ENCODE data around the gene MEG3. TPM values are rescaled to one million over a fixed set of nuclear protein-coding genes. Genes with fewer than 3 reads are reported as not detected.

Gene MEG3
- total RNA-seq, 2 donors from 2014 or later, result 10.3 to 11.0 TPM

GRCh38 chr14:100875861-100876590 is 50.1 kb downstream of the MEG3 start:
- no peak overlapping the region for H3K27ac ChIP-seq
- intact Hi-C loops (cut with DNase I), result no loop called here
- H3K9me3 ChIP-seq, result no peaks in the 10 kb centered on the region
- TF ChIP-seq CTCF (IDR thresholded peaks at IDR 0.05), result no peak
- DNase-seq, result no peak
- no peak overlapping the region for H3K9ac ChIP-seq (ENCODE audit: low read depth in 2 of 2, low read length in 2 of 2)
- no peaks in the 10 kb centered on the region for H3K4me1 ChIP-seq
- H3K36me3 ChIP-seq, result no peaks in the 10 kb centered on the region
- H3K4me3 ChIP-seq, result no peak overlapping the region
- H3K27me3 ChIP-seq, result no peaks in the 10 kb centered on the region

GRCh38 chr14:100878271-100879146 is 52.6 kb downstream of the MEG3 start:
- no peaks in the 10 kb centered on the region for H3K36me3 ChIP-seq
- no peak overlapping the region for H3K9ac ChIP-seq (ENCODE audit: low read depth in 2 of 2, low read length in 2 of 2)
- H3K4me1 ChIP-seq, result no peaks in the 10 kb centered on the region
- H3K27ac ChIP-seq, result no peak overlapping the region
- DNase-seq, result no peak
- H3K4me3 ChIP-seq, result no peak overlapping the region
- H3K27me3 ChIP-seq, result no peaks in the 10 kb centered on the region
- no peaks in the 10 kb centered on the region for H3K9me3 ChIP-seq
- no peak for TF ChIP-seq CTCF (IDR thresholded peaks at IDR 0.05)
- intact Hi-C loops (cut with DNase I), result no loop called here

GRCh38 chr14:100879194-100879593 is 53.3 kb downstream of the MEG3 start:
- no peak overlapping the region for H3K4me3 ChIP-seq
- no peak overlapping the region for H3K27ac ChIP-seq
- H3K9me3 ChIP-seq, result no peaks in the 10 kb centered on the region
- H3K36me3 ChIP-seq, result no peaks in the 10 kb centered on the region
- no peak for TF ChIP-seq CTCF (IDR thresholded peaks at IDR 0.05)
- no peaks in the 10 kb centered on the region for H3K4me1 ChIP-seq
- intact Hi-C loops (cut with DNase I), result no loop called here
- DNase-seq, result no peak
- H3K9ac ChIP-seq (ENCODE audit: low read depth in 2 of 2, low read length in 2 of 2), result no peak overlapping the region
- H3K27me3 ChIP-seq, result no peaks in the 10 kb centered on the region

- H3K4me3 ChIP-seq, result no peak overlapping the region
- no peaks in the 10 kb centered on the region for H3K9me3 ChIP-seq
- H3K27me3 ChIP-seq, result no peaks in the 10 kb centered on the region
- intact Hi-C loops (cut with DNase I), result no loop called here
- H3K36me3 ChIP-seq, result no peaks in the 10 kb centered on the region
- TF ChIP-seq CTCF (IDR thresholded peaks at IDR 0.05), result no peak
- no peak overlapping the region for H3K27ac ChIP-seq
- H3K4me1 ChIP-seq, result no peaks in the 10 kb centered on the region
- H3K9ac ChIP-seq (ENCODE audit: low read depth in 2 of 2, low read length in 2 of 2), result no peak overlapping the region
- DNase-seq, result no peak
Measured at GRCh38 chr14:100879782-100880181, 53.9 kb downstream of the MEG3 start.

GRCh38 chr14:100880271-100881101 is 54.6 kb downstream of the MEG3 start:
- Histone ChIP-seq H3K4me1 (no peaks in the 10 kb centered on the region), H3K27ac (no peak overlapping the region), H3K9me3 (no peaks in the 10 kb centered on the region), H3K27me3 (no peaks in the 10 kb centered on the region), H3K36me3 (no peaks in the 10 kb centered on the region), H3K9ac (ENCODE audit: low read depth in 2 of 2, low read length in 2 of 2) (no peak overlapping the region), H3K4me3 (no peak overlapping the region)
- intact Hi-C loops (cut with DNase I), result no loop called here
- DNase-seq, result no peak
- no peak for TF ChIP-seq CTCF (IDR thresholded peaks at IDR 0.05)
